GM12878 (cell line): Measurements from ENCODE around the gene CDHR4. TPM values are rescaled to one million over a fixed set of nuclear protein-coding genes. Genes with fewer than 3 reads are reported as not detected.

Source experiments
- ATAC-seq: fragments of 200-7000 bp; cut with Tn5 transposase; 3 replicates; pipeline ENCODE4 v1.9.1; 2020; ENCODE audit warnings: mild to moderate bottlenecking, moderate library complexity
- BruUV-seq: library from RNA; stranded (reverse); fragments of 400-500 nt; replicated peaks from 2 replicates; lab custom pipeline; 2021; lab: Mats Ljungman, UMichigan
- CTCF ChIA-PET: fragments of 300-600 bp; sonication (Branson Sonifier 250); formaldehyde crosslinking; extraction: SDS; loops from one replicate; lab custom pipeline; 2021; ENCODE audit warnings: inconsistent platforms; lab: Yijun Ruan, JAX
- POLR2A ChIA-PET: fragments of 350-600 bp; formaldehyde crosslinking; extraction: SDS; loops from one replicate; lab custom pipeline; 2021; ENCODE audit warnings: inconsistent platforms; lab: Charles Lee
- RAD21 ChIA-PET: fragments of 300-600 bp; sonication (Branson Sonifier 250); formaldehyde crosslinking; loops from one replicate; lab custom pipeline; 2023; ENCODE audit warnings: antibody characterized with exemption; ENCODE audit not compliant: unreplicated experiment; lab: Charles Lee
- SMC1A ChIA-PET: fragments of 300-600 bp; sonication (Branson Sonifier 250); formaldehyde crosslinking; loops from one replicate; lab custom pipeline; 2023; ENCODE audit not compliant: unreplicated experiment, uncharacterized antibody; lab: Charles Lee
- DNase-seq: peaks from one replicate; pipeline ENCODE4 v3.0.0-alpha.2; 2011; ENCODE audit warnings: low read depth, low spot score
- FAIRE-seq: peaks from 3 replicates; lab custom pipeline; 2011; peaks lifted over from hg19 to GRCh38; lab: Jason Lieb, UNC
- H2AFZ ChIP-seq: 2 replicates; pipeline ENCODE4 v1.6.0; 2011; ENCODE audit warnings: low read depth, low read length, control low read depth; ENCODE audit not compliant: control insufficient read depth
- H3K27ac ChIP-seq: 2 replicates; pipeline ENCODE4 v1.5.1; 2011; ENCODE audit warnings: control low read depth; ENCODE audit not compliant: control insufficient read depth, insufficient read depth
- H3K27me3 ChIP-seq, 2 experiments: replicated peaks in 1 of 2; 2 replicates each; pipeline versions ENCODE4 v1.6.0 to v1.6.1; 2011; ENCODE audit warnings: low read length in 1 of 2; ENCODE audit not compliant: control insufficient read depth in 2 of 2, insufficient read depth in 2 of 2
- H3K36me3 ChIP-seq, 2 experiments: 2 replicates each; pipeline ENCODE4 v1.5.1; 2011; ENCODE audit warnings: low read length in 1 of 2; ENCODE audit not compliant: control insufficient read depth in 2 of 2, insufficient read depth in 2 of 2
- H3K4me1 ChIP-seq: 2 replicates; pipeline ENCODE4 v1.6.1; 2011; ENCODE audit warnings: mild to moderate bottlenecking, low read length, moderate library complexity, mixed read lengths; ENCODE audit not compliant: control insufficient read depth, insufficient read depth
- H3K4me2 ChIP-seq: 2 replicates; pipeline ENCODE4 v1.6.0; 2011; ENCODE audit warnings: control low read depth; ENCODE audit not compliant: control insufficient read depth, insufficient read depth
- H3K4me3 ChIP-seq: fragments of 200-600 bp; sonication (generic); 2 replicates; pipeline ENCODE4 v1.5.1; 2016
- H3K79me2 ChIP-seq: 2 replicates; pipeline ENCODE4 v1.6.0; 2011; ENCODE audit warnings: low read length; ENCODE audit not compliant: control insufficient read depth, insufficient read depth
- H3K9ac ChIP-seq: 2 replicates; pipeline ENCODE4 v1.8.0; 2011; ENCODE audit warnings: low read length, control low read depth, mixed read lengths; ENCODE audit not compliant: control insufficient read depth, insufficient read depth
- H3K9me3 ChIP-seq: replicated peaks from 3 replicates; pipeline ENCODE4 v1.5.1; 2011; ENCODE audit warnings: mild to moderate bottlenecking, low read length; ENCODE audit not compliant: control insufficient read depth, insufficient read depth
- H4K20me1 ChIP-seq: 2 replicates; pipeline ENCODE4 v1.6.0; 2011; ENCODE audit not compliant: control insufficient read depth, insufficient read depth
- BHLHE40 ChIP-seq, 2 experiments: fragments of 450-650 bp in 1 of 2; IDR thresholded peaks; 2 replicates each; pipeline ENCODE4 v1.6.1; 2011 to 2017; ENCODE audit warnings: low read depth in 2 of 2, borderline replicate concordance in 1 of 2, improper control_type of control experiment in 1 of 2, low read length in 1 of 2, mild to moderate bottlenecking in 1 of 2
- JUNB ChIP-seq: IDR thresholded peaks from 2 replicates; pipeline ENCODE4 v1.6.1; 2016; ENCODE audit warnings: antibody characterized with exemption, mild to moderate bottlenecking
- RAD21 ChIP-seq: IDR thresholded peaks from 2 replicates; pipeline ENCODE4 v1.6.1; 2011; ENCODE audit warnings: mild to moderate bottlenecking, low read depth, low read length, moderate library complexity; ENCODE audit not compliant: insufficient read depth
- SUZ12 ChIP-seq: fragments of 200-600 bp; sonication (generic); IDR thresholded peaks from one replicate; pipeline ENCODE4 v1.6.1; 2018; ENCODE audit warnings: antibody characterized with exemption, mild to moderate bottlenecking; ENCODE audit not compliant: unreplicated experiment
- TAF1 ChIP-seq: IDR thresholded peaks from 2 replicates; pipeline ENCODE4 v1.6.1; 2011; ENCODE audit warnings: mild to moderate bottlenecking, low read depth, low read length, borderline replicate concordance
- ZBED1 ChIP-seq: IDR thresholded peaks from 2 replicates; pipeline ENCODE4 v1.6.1; 2016; ENCODE audit warnings: borderline replicate concordance
- WGBS: methylation state at CpG from one replicate; pipeline ENCODE4 v1.1.6; 2016; ENCODE audit warnings: low lambda C conversion rate; ENCODE audit not compliant: insufficient replicate concordance, insufficient coverage; ENCODE audit errors: missing lambda C conversion rate; 5-methylcytosine and 5-hydroxymethylcytosine counted together
- in situ Hi-C: fragments of 300-500 bp; cut with MboI; formaldehyde crosslinking; loops from 9 replicates; pipeline ENCODE4 v1.14.3; 2018; ENCODE audit warnings: mixed read lengths
- intact Hi-C: fragments of 100-400 bp; cut with micrococcal nuclease; formaldehyde crosslinking; loops from one replicate; pipeline ENCODE4 v1.14.2; 2022; ENCODE audit not compliant: unreplicated experiment
- polyA plus RNA-seq, 11 experiments: library from polyadenylated mRNA; depleted of rRNA in 4 of 11; unstranded in 6 of 11; stranded (reverse) in 5 of 11; fragments of >200 nt; fragmentation: Nextera tagmentation in 4 of 11; fragmentation: Illumina TruSeq in 1 of 11; extraction: Ambion mirVana in 4 of 11; extraction: Trizol in 1 of 11; gene quantifications; 1 replicate in 1 of 11; 2 replicates in 10 of 11; pipeline versions ENCODE4 v1.2.1 to v1.2.3, GENCODE V29; 2011 to 2016; ENCODE audit warnings: inconsistent platforms in 2 of 11, missing spikeins in 2 of 11, low read depth in 1 of 11
- total RNA-seq, 4 experiments: library from RNA; depleted of rRNA in 3 of 4; stranded (reverse); fragments of >200 nt in 3 of 4; fragmentation: Illumina TruSeq in 1 of 4; extraction: Trizol in 1 of 4; gene quantifications; 2 replicates each; pipeline versions ENCODE4 v1.2.1 to v1.2.3, GENCODE V29; 2013 to 2021
- TF ChIP-seq, protein P1 (sequence below): IDR thresholded peaks from 2 replicates; pipeline ENCODE4 v1.6.1; 2012; ENCODE audit warnings: improper control_type of control experiment, low read depth, low read length; ENCODE audit not compliant: insufficient replicate concordance
- TF ChIP-seq, protein P2 (sequence below): IDR thresholded peaks from 2 replicates; pipeline ENCODE4 v1.6.1; 2012; ENCODE audit warnings: low read depth, low read length, improper control_type of control experiment

CDHR4 gene
- total and polyA plus RNA-seq, 10 of the 15 experiments (the other 5 are each of a cell fraction or from before 2014, with no cell fraction given), result not detected

DNA sequence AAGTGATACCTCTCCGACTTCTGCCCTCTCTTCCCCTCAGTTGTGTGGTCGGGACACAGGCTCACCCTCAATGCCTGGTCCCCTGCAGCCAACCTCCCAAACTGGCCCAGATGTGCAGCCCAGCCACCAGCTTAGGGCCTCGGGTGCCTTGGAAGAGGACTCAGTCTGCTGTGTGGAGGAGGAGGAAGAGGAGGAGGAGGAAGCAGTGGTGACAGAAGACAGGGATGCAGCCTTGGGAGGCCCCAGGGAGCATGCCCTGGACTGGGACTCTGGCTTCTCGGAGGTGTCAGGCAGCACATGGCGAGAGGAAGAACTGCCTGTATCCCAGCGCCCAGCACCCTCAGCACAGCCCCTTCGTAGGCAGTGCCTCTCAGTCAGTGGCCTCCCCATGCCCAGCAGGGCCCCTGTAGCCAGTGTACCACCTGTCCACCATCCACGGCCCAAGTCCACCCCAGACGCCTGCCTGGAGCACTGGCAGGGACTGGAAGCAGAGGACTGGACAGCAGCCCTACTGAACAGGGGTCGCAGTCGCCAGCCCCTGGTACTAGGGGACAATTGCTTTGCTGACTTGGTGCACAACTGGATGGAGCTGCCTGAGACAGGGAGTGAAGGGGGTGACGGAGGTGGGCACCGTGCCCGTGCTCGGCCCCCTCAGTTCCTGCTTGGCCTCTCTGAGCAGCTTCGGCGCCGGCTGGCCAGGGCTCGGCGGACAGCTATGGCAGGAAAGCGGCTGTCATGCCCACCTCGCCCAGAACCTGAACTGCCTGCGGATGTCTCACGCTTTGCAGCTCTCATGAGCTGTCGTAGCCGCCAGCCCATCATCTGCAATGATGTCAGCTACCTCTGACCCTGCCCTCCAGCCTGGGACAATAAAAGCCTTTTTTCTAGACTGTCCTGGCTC is 4.7 kb upstream of the CDHR4 start (continued):
- TF ChIP-seq, protein P1, sequence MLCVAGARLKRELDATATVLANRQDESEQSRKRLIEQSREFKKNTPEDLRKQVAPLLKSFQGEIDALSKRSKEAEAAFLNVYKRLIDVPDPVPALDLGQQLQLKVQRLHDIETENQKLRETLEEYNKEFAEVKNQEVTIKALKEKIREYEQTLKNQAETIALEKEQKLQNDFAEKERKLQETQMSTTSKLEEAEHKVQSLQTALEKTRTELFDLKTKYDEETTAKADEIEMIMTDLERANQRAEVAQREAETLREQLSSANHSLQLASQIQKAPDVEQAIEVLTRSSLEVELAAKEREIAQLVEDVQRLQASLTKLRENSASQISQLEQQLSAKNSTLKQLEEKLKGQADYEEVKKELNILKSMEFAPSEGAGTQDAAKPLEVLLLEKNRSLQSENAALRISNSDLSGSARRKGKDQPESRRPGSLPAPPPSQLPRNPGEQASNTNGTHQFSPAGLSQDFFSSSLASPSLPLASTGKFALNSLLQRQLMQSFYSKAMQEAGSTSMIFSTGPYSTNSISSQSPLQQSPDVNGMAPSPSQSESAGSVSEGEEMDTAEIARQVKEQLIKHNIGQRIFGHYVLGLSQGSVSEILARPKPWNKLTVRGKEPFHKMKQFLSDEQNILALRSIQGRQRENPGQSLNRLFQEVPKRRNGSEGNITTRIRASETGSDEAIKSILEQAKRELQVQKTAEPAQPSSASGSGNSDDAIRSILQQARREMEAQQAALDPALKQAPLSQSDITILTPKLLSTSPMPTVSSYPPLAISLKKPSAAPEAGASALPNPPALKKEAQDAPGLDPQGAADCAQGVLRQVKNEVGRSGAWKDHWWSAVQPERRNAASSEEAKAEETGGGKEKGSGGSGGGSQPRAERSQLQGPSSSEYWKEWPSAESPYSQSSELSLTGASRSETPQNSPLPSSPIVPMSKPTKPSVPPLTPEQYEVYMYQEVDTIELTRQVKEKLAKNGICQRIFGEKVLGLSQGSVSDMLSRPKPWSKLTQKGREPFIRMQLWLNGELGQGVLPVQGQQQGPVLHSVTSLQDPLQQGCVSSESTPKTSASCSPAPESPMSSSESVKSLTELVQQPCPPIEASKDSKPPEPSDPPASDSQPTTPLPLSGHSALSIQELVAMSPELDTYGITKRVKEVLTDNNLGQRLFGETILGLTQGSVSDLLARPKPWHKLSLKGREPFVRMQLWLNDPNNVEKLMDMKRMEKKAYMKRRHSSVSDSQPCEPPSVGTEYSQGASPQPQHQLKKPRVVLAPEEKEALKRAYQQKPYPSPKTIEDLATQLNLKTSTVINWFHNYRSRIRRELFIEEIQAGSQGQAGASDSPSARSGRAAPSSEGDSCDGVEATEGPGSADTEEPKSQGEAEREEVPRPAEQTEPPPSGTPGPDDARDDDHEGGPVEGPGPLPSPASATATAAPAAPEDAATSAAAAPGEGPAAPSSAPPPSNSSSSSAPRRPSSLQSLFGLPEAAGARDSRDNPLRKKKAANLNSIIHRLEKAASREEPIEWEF, result no peak

DNA sequence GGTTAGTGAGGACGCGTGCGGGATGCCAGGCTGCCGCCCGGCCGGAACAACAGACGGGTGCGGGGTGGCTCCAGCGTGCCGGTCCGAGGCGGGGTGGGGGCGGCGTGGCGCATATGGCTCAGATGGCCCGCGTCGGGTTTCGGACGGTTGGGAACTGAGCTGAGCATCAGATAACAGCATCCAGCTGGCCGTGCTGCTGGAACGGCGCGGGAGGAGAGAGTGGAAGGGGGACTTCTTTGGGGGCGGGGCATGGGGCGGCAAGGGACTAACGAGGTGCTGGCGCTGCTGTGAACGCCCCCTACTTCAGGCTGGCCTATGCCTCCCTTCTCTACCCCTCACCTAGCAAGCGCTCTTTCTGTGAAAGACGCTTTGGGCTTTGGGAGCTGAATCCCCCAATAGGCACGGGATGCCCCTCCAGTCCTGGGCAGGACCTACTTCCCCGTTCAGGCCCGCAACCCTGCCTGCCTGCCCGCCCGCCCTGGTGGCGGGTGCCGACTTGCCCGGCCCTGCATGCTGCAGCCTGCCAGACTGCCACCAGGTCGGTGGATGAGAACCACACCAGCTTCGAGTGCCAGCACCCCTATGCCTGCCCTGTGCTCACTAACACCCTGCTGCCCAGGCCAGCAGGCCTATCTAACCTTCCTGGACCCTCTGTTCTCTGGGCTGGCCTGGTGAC is 3.9 kb upstream of the CDHR4 start:
- ATAC-seq (peak; percentile 27), FAIRE-seq (no peak), DNase-seq (no peak)
- H3K9ac ChIP-seq, result peak overlapping the region; percentile 75; the same call in 1 of the 2 replicates
- POLR2A ChIA-PET, result interaction anchor here (0.5 to 2.7 kb wide), 13 partner anchors 7 to 143 kb away, joined by 3 to 21 read pairs (median 5); partner anchors contain the start of genes IP6K1 and UBA7
- H3K4me2 ChIP-seq, result peak overlapping the region; percentile 94
- in situ Hi-C loops (loop anchor here (5.0 kb wide), 1 partner anchor 104 kb away; no protein-coding TSS in a partner anchor), intact Hi-C loops (loop anchor here (2.0 kb wide), 1 partner anchor 103 kb away; no protein-coding TSS in a partner anchor)
- SMC1A ChIA-PET, result interaction anchor here (1.1 to 9.4 kb wide), 6 partner anchors 10 to 126 kb away, joined by 3 to 146 read pairs (median 6); partner anchors contain the start of genes MON1A and UBA7
- no TSS peak for BruUV-seq
- no peaks in the 10 kb centered on the region for H3K9me3 ChIP-seq
- peak overlapping the region; percentile 97 for H2AFZ ChIP-seq
- WGBS, result under 1% methylated on average over 33 of the region's 41 CpGs
- H3K27ac ChIP-seq, result no peak overlapping the region
- peaks cover 43% of the 10 kb centered on the region for H3K4me1 ChIP-seq
- no peaks in the 10 kb centered on the region for H3K36me3 ChIP-seq
- RAD21 ChIA-PET, result interaction anchor here (0.6 to 8.0 kb wide), 26 partner anchors 10 to 797 kb away, joined by 3 to 182 read pairs (median 4); partner anchors contain the start of genes AMIGO3, IP6K1, MON1A and MST1R
- H4K20me1 ChIP-seq, result no peaks in the 10 kb centered on the region
- CTCF ChIA-PET, result interaction anchor here (0.6 to 12.0 kb wide), 15 partner anchors 13 to 264 kb away, joined by 3 to 327 read pairs (median 8); partner anchors contain the start of genes IP6K1, MST1R, TRAIP and UBA7
- H3K79me2 ChIP-seq, result no peaks in the 10 kb centered on the region; the same call in 1 of the 2 replicates
- no peaks in the 10 kb centered on the region; a peak in 1 of 4 replicates for H3K27me3 ChIP-seq
- H3K4me3 ChIP-seq, result peak overlapping the region; percentile 98
- TF ChIP-seq SUZ12 (no peak), BHLHE40 (IDR thresholded peaks at IDR 0.05; ENCODE audit: borderline replicate concordance in 1 of 2, low read depth in 2 of 2, low read length in 1 of 2) (0 out of 4 replicates have a peak, but pooled peaks of 1 of the 2 experiments have one; percentile 9), JUNB (no peak), RAD21 (no peak), ZBED1 (no peak), TAF1 (no peak)
- TF ChIP-seq, protein P2, sequence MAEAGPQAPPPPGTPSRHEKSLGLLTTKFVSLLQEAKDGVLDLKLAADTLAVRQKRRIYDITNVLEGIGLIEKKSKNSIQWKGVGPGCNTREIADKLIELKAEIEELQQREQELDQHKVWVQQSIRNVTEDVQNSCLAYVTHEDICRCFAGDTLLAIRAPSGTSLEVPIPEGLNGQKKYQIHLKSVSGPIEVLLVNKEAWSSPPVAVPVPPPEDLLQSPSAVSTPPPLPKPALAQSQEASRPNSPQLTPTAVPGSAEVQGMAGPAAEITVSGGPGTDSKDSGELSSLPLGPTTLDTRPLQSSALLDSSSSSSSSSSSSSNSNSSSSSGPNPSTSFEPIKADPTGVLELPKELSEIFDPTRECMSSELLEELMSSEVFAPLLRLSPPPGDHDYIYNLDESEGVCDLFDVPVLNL, result no peak
